ENCODE measurements around the gene AFF3.
A peak's percentile ranks its signal among the peaks of the same experiment; 100 is the strongest.

The AFF3 gene

GRCh38 chr2:99674090-99674489 is 468.3 kb downstream of the AFF3 start:
- Histone ChIP-seq H2BK120ac (ENCODE audit: insufficient read depth, low read length, poor library complexity) (no peak overlapping the region), H3K4me2 (ENCODE audit: low read length) (no peak overlapping the region), H3K18ac (ENCODE audit: low read length) (no peak overlapping the region), H3K14ac (ENCODE audit: low read length) (no peak overlapping the region), H4K8ac (ENCODE audit: low read depth, low read length) (no peak overlapping the region), H3K9ac (ENCODE audit: low read length) (no peak overlapping the region), H2AK5ac (ENCODE audit: low read length) (no peak overlapping the region), H3K4ac (ENCODE audit: low read depth, low read length) (no peak overlapping the region), H3K9me3 (ENCODE audit: insufficient read depth, low read depth, low read length) (no peaks in the 10 kb centered on the region), H3K36me3 (ENCODE audit: control insufficient read depth in 1 of 2, insufficient read depth in 2 of 2, low read length in 2 of 2) (no peaks in the 10 kb centered on the region), H3K4me1 (ENCODE audit: control insufficient read depth in 1 of 2, insufficient read depth in 2 of 2, low read length in 2 of 2) (peaks cover 0 to 8% of the 10 kb centered on the region in 2 experiments), H3K4me3 (ENCODE audit: low read depth, low read length) (no peak overlapping the region), H4K91ac (ENCODE audit: low read depth, low read length) (peak overlapping the region; percentile 2), H3K79me2 (ENCODE audit: control insufficient read depth, insufficient read depth, low read length, poor library complexity) (no peaks in the 10 kb centered on the region), H4K12ac (ENCODE audit: low read depth, low read length) (no peak overlapping the region), H3K23ac (ENCODE audit: low read length) (no peak overlapping the region), H2AFZ (ENCODE audit: insufficient read depth, low read length, poor library complexity) (no peak overlapping the region), H2BK5ac (ENCODE audit: low read depth, low read length, poor library complexity) (no peak overlapping the region), H3K27ac (ENCODE audit: low read depth, low read length) (no peak overlapping the region), H3K79me1 (ENCODE audit: low read length) (peaks cover 5% of the 10 kb centered on the region), H3K27me3 (ENCODE audit: insufficient read depth, low read length) (no peaks in the 10 kb centered on the region), H2BK12ac (ENCODE audit: low read length) (no peak overlapping the region)
- no peak for DNase-seq
- no CpG with 5 or more reads among the region's 8 CpGs for WGBS (ENCODE audit: extremely low coverage, insufficient coverage, insufficient read length)

GRCh38 chr2:99672766-99673350 is 469.5 kb downstream of the AFF3 start:
- no peak overlapping the region for H3K18ac ChIP-seq (ENCODE audit: low read length)
- no peak overlapping the region for H3K9ac ChIP-seq (ENCODE audit: low read length)
- H3K23ac ChIP-seq (ENCODE audit: low read length): no peak overlapping the region
- no peak overlapping the region for H3K4me2 ChIP-seq (ENCODE audit: low read length)
- H4K91ac ChIP-seq (ENCODE audit: low read depth, low read length): no peak overlapping the region
- H4K8ac ChIP-seq (ENCODE audit: low read depth, low read length): no peak overlapping the region
- peaks cover 2% of the 10 kb centered on the region for H3K9me3 ChIP-seq (ENCODE audit: insufficient read depth, low read depth, low read length)
- H3K79me2 ChIP-seq (ENCODE audit: control insufficient read depth, insufficient read depth, low read length, poor library complexity): no peaks in the 10 kb centered on the region
- H3K79me1 ChIP-seq (ENCODE audit: low read length): peaks cover 5% of the 10 kb centered on the region
- peaks cover 0 to 8% of the 10 kb centered on the region in 2 experiments for H3K4me1 ChIP-seq (ENCODE audit: control insufficient read depth in 1 of 2, insufficient read depth in 2 of 2, low read length in 2 of 2)
- H2AFZ ChIP-seq (ENCODE audit: insufficient read depth, low read length, poor library complexity): no peak overlapping the region
- peak; percentile 74 to 91 for DNase-seq
- H4K12ac ChIP-seq (ENCODE audit: low read depth, low read length): no peak overlapping the region
- H3K36me3 ChIP-seq (ENCODE audit: control insufficient read depth in 1 of 2, insufficient read depth in 2 of 2, low read length in 2 of 2): no peaks in the 10 kb centered on the region
- H2BK5ac ChIP-seq (ENCODE audit: low read depth, low read length, poor library complexity): no peak overlapping the region
- WGBS (ENCODE audit: extremely low coverage, insufficient coverage, insufficient read length): no CpG with 5 or more reads among the region's 8 CpGs
- no peak overlapping the region for H2BK12ac ChIP-seq (ENCODE audit: low read length)
- H3K27ac ChIP-seq (ENCODE audit: low read depth, low read length): no peak overlapping the region
- H2BK120ac ChIP-seq (ENCODE audit: insufficient read depth, low read length, poor library complexity): no peak overlapping the region
- H3K14ac ChIP-seq (ENCODE audit: low read length): no peak overlapping the region
- H3K27me3 ChIP-seq (ENCODE audit: insufficient read depth, low read length): no peaks in the 10 kb centered on the region
- H3K4me3 ChIP-seq (ENCODE audit: low read depth, low read length): no peak overlapping the region
- H2AK5ac ChIP-seq (ENCODE audit: low read length): no peak overlapping the region
- no peak overlapping the region for H3K4ac ChIP-seq (ENCODE audit: low read depth, low read length)

- no peaks in the 10 kb centered on the region for H3K27me3 ChIP-seq (ENCODE audit: insufficient read depth, low read length)
- no peak overlapping the region for H3K18ac ChIP-seq (ENCODE audit: low read length)
- H3K27ac ChIP-seq (ENCODE audit: low read depth, low read length): no peak overlapping the region
- H2BK5ac ChIP-seq (ENCODE audit: low read depth, low read length, poor library complexity): no peak overlapping the region
- H4K8ac ChIP-seq (ENCODE audit: low read depth, low read length): no peak overlapping the region
- no peak overlapping the region for H3K4me3 ChIP-seq (ENCODE audit: low read depth, low read length)
- no peak overlapping the region for H2AFZ ChIP-seq (ENCODE audit: insufficient read depth, low read length, poor library complexity)
- H3K9ac ChIP-seq (ENCODE audit: low read length): no peak overlapping the region
- H4K91ac ChIP-seq (ENCODE audit: low read depth, low read length): no peak overlapping the region
- H2BK12ac ChIP-seq (ENCODE audit: low read length): no peak overlapping the region
- no peaks in the 10 kb centered on the region for H3K79me2 ChIP-seq (ENCODE audit: control insufficient read depth, insufficient read depth, low read length, poor library complexity)
- H3K9me3 ChIP-seq (ENCODE audit: insufficient read depth, low read depth, low read length): peaks cover 2% of the 10 kb centered on the region
- H3K36me3 ChIP-seq (ENCODE audit: control insufficient read depth in 1 of 2, insufficient read depth in 2 of 2, low read length in 2 of 2): no peaks in the 10 kb centered on the region
- peak; percentile 35 to 79 for DNase-seq
- no peak overlapping the region for H2AK5ac ChIP-seq (ENCODE audit: low read length)
- H3K23ac ChIP-seq (ENCODE audit: low read length): no peak overlapping the region
- peaks cover 0 to 8% of the 10 kb centered on the region in 2 experiments for H3K4me1 ChIP-seq (ENCODE audit: control insufficient read depth in 1 of 2, insufficient read depth in 2 of 2, low read length in 2 of 2)
- H3K4ac ChIP-seq (ENCODE audit: low read depth, low read length): no peak overlapping the region
- H3K79me1 ChIP-seq (ENCODE audit: low read length): peaks cover 5% of the 10 kb centered on the region
- H2BK120ac ChIP-seq (ENCODE audit: insufficient read depth, low read length, poor library complexity): no peak overlapping the region
- H3K4me2 ChIP-seq (ENCODE audit: low read length): no peak overlapping the region
- WGBS (ENCODE audit: extremely low coverage, insufficient coverage, insufficient read length): no CpG with 5 or more reads among the region's 4 CpGs
- no peak overlapping the region for H3K14ac ChIP-seq (ENCODE audit: low read length)
- no peak overlapping the region for H4K12ac ChIP-seq (ENCODE audit: low read depth, low read length)
Observed at GRCh38 chr2:99670768-99671734, 471.3 kb downstream of the AFF3 start.

DNA sequence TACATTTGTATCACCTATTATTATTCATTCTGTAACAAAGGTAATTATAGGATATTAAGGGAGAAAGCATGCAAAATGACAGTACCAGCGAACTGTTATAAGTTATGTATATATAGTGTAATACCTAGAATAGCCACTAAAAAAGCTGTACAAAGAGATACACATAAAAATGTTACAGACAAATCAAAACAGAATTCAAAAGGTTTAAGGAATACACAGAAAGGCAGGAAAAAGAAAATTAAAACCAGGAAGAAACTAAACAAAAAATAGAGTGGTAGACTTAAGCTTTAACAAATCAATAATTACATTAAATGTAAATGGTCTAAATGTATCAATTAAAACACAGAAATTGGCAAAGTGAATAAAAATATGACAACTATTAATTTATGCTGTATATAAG is 476.1 kb downstream of the AFF3 start:
- no peak overlapping the region for H3K18ac ChIP-seq (ENCODE audit: low read length)
- H3K4me2 ChIP-seq (ENCODE audit: low read length): no peak overlapping the region
- no peaks in the 10 kb centered on the region for H3K27me3 ChIP-seq (ENCODE audit: insufficient read depth, low read length)
- WGBS (ENCODE audit: extremely low coverage, insufficient coverage, insufficient read length): no CpG with 5 or more reads among the region's 1 CpG
- no peak overlapping the region for H4K91ac ChIP-seq (ENCODE audit: low read depth, low read length)
- no peak for DNase-seq
- H2BK5ac ChIP-seq (ENCODE audit: low read depth, low read length, poor library complexity): no peak overlapping the region
- no peaks in the 10 kb centered on the region for H3K4me1 ChIP-seq (ENCODE audit: control insufficient read depth in 1 of 2, insufficient read depth in 2 of 2, low read length in 2 of 2)
- H2AK5ac ChIP-seq (ENCODE audit: low read length): no peak overlapping the region
- H4K12ac ChIP-seq (ENCODE audit: low read depth, low read length): no peak overlapping the region
- no peak overlapping the region for H3K4me3 ChIP-seq (ENCODE audit: low read depth, low read length)
- H3K79me1 ChIP-seq (ENCODE audit: low read length): no peaks in the 10 kb centered on the region
- no peak overlapping the region for H3K4ac ChIP-seq (ENCODE audit: low read depth, low read length)
- no peak overlapping the region for H2AFZ ChIP-seq (ENCODE audit: insufficient read depth, low read length, poor library complexity)
- H3K23ac ChIP-seq (ENCODE audit: low read length): no peak overlapping the region
- no peak overlapping the region for H3K27ac ChIP-seq (ENCODE audit: low read depth, low read length)
- H3K79me2 ChIP-seq (ENCODE audit: control insufficient read depth, insufficient read depth, low read length, poor library complexity): no peaks in the 10 kb centered on the region
- H2BK12ac ChIP-seq (ENCODE audit: low read length): no peak overlapping the region
- no peak overlapping the region for H3K14ac ChIP-seq (ENCODE audit: low read length)
- no peaks in the 10 kb centered on the region for H3K36me3 ChIP-seq (ENCODE audit: control insufficient read depth in 1 of 2, insufficient read depth in 2 of 2, low read length in 2 of 2)
- no peak overlapping the region for H2BK120ac ChIP-seq (ENCODE audit: insufficient read depth, low read length, poor library complexity)
- H3K9me3 ChIP-seq (ENCODE audit: insufficient read depth, low read depth, low read length): peaks cover 2% of the 10 kb centered on the region
- H3K9ac ChIP-seq (ENCODE audit: low read length): no peak overlapping the region
- H4K8ac ChIP-seq (ENCODE audit: low read depth, low read length): no peak overlapping the region
